ENCODE results near the gene PIP5KL1. TPM values are rescaled to one million over a fixed set of nuclear protein-coding genes. Genes with fewer than 3 reads are reported as not detected.

PIP5KL1 gene
- total RNA-seq, 1 experiment from 2014 or later = 0.17 TPM

DNA sequence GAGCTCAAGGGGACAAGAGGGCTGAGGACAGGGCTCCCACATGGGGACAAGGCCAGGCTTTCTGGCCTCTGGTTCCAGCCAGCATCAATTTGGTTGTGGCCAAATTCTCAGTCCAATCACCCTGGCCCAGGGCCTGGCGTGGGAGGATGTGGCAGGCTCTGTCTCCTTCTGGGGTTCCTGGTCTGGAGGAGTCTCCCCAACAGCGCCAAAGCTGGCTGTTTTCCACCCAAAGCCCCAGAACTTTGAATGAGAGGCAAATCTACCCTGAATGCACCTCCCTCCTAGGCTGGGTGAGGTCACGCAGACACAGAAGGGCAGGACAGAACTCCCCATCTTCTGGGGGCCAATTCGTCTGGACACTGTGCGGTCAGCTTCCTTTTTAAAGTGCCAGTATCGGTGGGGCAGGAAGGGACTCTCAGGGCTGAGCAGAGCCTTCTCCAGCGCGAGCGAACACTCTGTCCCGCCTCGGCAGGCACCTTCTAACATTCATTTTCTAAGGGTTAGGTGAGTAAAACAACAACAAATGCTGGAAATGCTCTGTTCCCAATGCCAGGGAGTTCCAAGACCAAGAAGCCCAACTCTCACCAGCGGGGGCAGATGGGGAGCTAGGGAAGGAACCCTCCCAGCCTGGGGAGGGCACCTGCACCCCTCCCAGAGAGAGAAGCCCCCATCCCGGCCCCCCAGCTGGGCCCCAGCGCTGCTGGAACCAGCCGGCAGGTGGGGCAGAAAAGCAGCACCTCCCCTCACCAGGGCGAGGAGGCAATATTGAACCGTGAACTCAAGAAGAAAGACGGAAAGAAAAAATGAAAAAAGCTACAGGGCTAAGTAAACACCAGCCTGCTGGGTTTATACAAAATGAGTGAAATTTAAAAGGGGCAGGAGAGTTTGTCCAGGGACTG lies 10.7 kb upstream of the PIP5KL1 start:
- H3K4me1 Mint-ChIP-seq (ENCODE audit: low read depth, unreplicated experiment) = peaks cover 27% of the 10 kb centered on the region
- H3K27ac Mint-ChIP-seq (ENCODE audit: unreplicated experiment) = no peak overlapping the region
- intact Hi-C loops (cut with micrococcal nuclease; ENCODE audit: unreplicated experiment) = no loop called here
- H3K9me3 Mint-ChIP-seq (ENCODE audit: low read depth, unreplicated experiment) = no peaks in the 10 kb centered on the region
- CTCF ChIA-PET = interaction anchor here (0.5 kb wide), 1 partner anchor 776 kb away, joined by 3 read pairs; no protein-coding TSS in a partner anchor
- no peaks in the 10 kb centered on the region for H3K27me3 Mint-ChIP-seq (ENCODE audit: unreplicated experiment)
- no peak overlapping the region for H3K4me3 Mint-ChIP-seq (ENCODE audit: low read depth, unreplicated experiment)
- peaks cover 69% of the 10 kb centered on the region for H3K36me3 Mint-ChIP-seq (ENCODE audit: insufficient read depth, unreplicated experiment)
- BruUV-seq (replicated peaks) = no TSS peak
- no peak for DNase-seq
- TF ChIP-seq CTCF (IDR thresholded peaks at IDR 0.05; ENCODE audit: unreplicated experiment) = no peak

GRCh38 chr9:127940593-127940992 lies 10.0 kb upstream of the PIP5KL1 start:
- CTCF ChIA-PET = interaction anchor here (0.5 kb wide), 1 partner anchor 775 kb away, joined by 3 read pairs; no protein-coding TSS in a partner anchor
- DNase-seq = no peak
- H3K27ac Mint-ChIP-seq (ENCODE audit: unreplicated experiment) = no peak overlapping the region
- no peak for TF ChIP-seq CTCF (IDR thresholded peaks at IDR 0.05; ENCODE audit: unreplicated experiment)
- H3K27me3 Mint-ChIP-seq (ENCODE audit: unreplicated experiment) = no peaks in the 10 kb centered on the region
- BruUV-seq (replicated peaks) = no TSS peak
- H3K4me1 Mint-ChIP-seq (ENCODE audit: low read depth, unreplicated experiment) = peaks cover 34% of the 10 kb centered on the region
- H3K4me3 Mint-ChIP-seq (ENCODE audit: low read depth, unreplicated experiment) = no peak overlapping the region
- H3K9me3 Mint-ChIP-seq (ENCODE audit: low read depth, unreplicated experiment) = no peaks in the 10 kb centered on the region
- H3K36me3 Mint-ChIP-seq (ENCODE audit: insufficient read depth, unreplicated experiment) = peaks cover 71% of the 10 kb centered on the region
- intact Hi-C loops (cut with micrococcal nuclease; ENCODE audit: unreplicated experiment) = no loop called here

- BruUV-seq (replicated peaks) = no TSS peak
- CTCF ChIA-PET = interaction anchor here (1.0 kb wide), 1 partner anchor 53 kb away, joined by 3 read pairs; no protein-coding TSS in a partner anchor
- no peak for DNase-seq
- Mint-ChIP-seq H3K36me3 (ENCODE audit: insufficient read depth, unreplicated experiment) (peaks cover 70% of the 10 kb centered on the region), H3K4me1 (ENCODE audit: low read depth, unreplicated experiment) (peaks cover 43% of the 10 kb centered on the region), H3K27ac (ENCODE audit: unreplicated experiment) (peak overlapping the region; percentile 97), H3K9me3 (ENCODE audit: low read depth, unreplicated experiment) (no peaks in the 10 kb centered on the region), H3K4me3 (ENCODE audit: low read depth, unreplicated experiment) (peak overlapping the region; percentile 98), H3K27me3 (ENCODE audit: unreplicated experiment) (no peaks in the 10 kb centered on the region)
- intact Hi-C loops (cut with micrococcal nuclease; ENCODE audit: unreplicated experiment) = no loop called here
- no peak for TF ChIP-seq CTCF (IDR thresholded peaks at IDR 0.05; ENCODE audit: unreplicated experiment)
Observed at GRCh38 chr9:127938298-127938690, 7.7 kb upstream of the PIP5KL1 start.

DNA sequence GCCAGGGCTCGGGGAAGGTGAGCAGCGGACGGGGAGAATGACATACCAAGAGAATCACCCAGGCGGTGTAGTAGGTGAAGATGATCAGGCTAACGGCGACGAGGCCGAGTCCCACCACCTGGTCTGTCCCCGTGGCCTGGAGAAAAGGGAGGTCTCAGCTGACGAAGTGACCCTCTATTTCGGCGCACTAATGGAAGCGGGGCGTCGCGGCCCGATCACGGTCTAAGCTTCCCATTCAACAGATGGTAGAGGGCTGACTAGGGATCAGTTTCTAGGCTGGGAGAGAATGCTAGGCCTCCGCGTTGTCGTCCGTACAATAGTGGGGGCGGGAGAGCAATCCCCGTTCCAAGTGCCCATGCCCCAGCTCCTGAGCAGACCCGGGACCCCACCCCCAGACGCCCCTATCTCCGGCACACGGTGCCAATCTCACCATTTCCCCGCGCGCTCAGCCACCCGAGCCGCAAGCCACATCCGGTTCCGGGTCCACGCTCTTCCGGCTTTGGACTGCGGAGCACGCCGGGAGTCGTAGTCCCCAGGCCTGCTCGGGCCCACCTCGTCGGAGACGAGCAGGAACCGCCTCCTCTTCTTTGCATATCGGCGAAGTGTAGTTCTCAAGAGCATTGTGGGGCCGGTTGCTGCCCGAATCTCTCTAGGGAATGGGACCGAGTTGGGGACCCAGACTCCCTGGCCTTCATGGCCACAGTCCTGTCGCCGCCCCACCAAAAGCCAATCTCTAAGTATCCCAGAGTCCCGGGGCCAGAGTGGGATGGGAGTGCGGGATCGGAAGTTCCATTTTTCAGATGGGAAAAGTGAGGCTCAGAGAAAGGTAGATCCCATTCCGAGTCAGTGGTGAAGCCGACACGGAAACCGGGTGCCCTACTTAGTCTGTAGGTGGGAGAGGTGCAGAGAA lies 7.1 kb upstream of the PIP5KL1 start, which contains the start of gene DPM2:
DPM2 (minus strand) TSS at position 467 of the 910 bp plus-strand sequence; CDS start at position 433, 34 bp downstream.
- Mint-ChIP-seq H3K36me3 (ENCODE audit: insufficient read depth, unreplicated experiment) (peaks cover 69% of the 10 kb centered on the region), H3K27ac (ENCODE audit: unreplicated experiment) (peak within 1 kb of the TSS; percentile 97), H3K4me1 (ENCODE audit: low read depth, unreplicated experiment) (peaks cover 37% of the 10 kb centered on the region), H3K27me3 (ENCODE audit: unreplicated experiment) (no peaks in the 10 kb centered on the region), H3K4me3 (ENCODE audit: low read depth, unreplicated experiment) (peak within 1 kb of the TSS; percentile 98), H3K9me3 (ENCODE audit: low read depth, unreplicated experiment) (no peaks in the 10 kb centered on the region)
- TF ChIP-seq CTCF (IDR thresholded peaks at IDR 0.05; ENCODE audit: unreplicated experiment) = no peak
- DNase-seq = peak; percentile 65
- CTCF ChIA-PET = interaction anchor here (0.5 kb wide), 1 partner anchor 96 kb away, joined by 3 read pairs; no protein-coding TSS in a partner anchor
- BruUV-seq (replicated peaks) = TSS peak; percentile 61
- intact Hi-C loops (cut with micrococcal nuclease; ENCODE audit: unreplicated experiment) = no loop called here
